ENCODE data around the gene RHOB.

DNA sequence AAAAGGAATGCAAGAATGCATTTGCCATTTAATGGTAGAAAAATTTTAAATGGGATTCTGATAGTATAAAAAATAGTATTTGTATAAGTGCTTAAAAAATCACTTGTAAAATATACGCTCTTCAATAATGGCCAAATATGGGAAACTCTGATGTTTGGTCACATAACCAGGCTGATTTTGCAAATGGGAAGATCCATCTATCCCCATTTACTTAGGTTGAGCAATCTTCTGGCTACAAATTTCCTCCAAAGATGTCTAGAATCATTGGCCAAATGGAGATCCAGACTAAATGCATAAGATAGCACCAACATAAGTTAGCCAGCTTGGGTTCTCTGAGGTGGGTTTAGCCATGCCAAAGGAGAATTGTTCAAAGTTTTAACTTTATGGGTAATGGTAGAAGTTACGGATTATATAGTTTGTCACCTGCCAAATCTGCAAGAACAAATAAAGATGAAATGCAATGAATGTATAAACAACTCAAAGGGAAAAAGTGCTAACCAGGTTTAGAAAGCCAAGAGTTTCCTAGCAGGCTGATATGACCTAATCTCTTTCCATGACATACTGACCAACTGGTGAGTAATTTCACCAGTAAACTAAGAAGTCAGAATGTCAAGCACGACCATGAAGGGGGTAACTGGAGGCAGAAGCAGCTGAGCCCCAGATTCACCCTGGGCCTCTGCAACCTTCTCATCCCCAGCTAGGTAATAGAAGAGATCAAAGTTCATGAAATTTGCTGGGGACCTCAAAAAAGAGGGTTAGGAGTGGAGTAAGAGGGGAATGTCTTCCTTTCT is 10.0 kb downstream of the RHOB start:
- no peak for TF ChIP-seq POLR2A (IDR thresholded peaks at IDR 0.05; ENCODE audit: low read length)
- no peak for TF ChIP-seq GATA1 (IDR thresholded peaks at IDR 0.05; ENCODE audit: low read depth, low read length)
